Stimulated activated CD8-positive, alpha-beta memory T cell treated with anti-CD3 and anti-CD28 coated beads, Interleukin-7, amount 100 ng/mL, for 4 hours (primary cell): Measurements from ENCODE around the gene NR2C2.
A peak's percentile ranks its signal among the peaks of the same experiment; 100 is the strongest.

Experiments
- DNase-seq, 2 donors: peaks; one replicate each; pipeline ENCODE4 v3.0.0-alpha.2; 2020; ENCODE audit warnings: low read depth in 2 of 2

The NR2C2 gene

DNA sequence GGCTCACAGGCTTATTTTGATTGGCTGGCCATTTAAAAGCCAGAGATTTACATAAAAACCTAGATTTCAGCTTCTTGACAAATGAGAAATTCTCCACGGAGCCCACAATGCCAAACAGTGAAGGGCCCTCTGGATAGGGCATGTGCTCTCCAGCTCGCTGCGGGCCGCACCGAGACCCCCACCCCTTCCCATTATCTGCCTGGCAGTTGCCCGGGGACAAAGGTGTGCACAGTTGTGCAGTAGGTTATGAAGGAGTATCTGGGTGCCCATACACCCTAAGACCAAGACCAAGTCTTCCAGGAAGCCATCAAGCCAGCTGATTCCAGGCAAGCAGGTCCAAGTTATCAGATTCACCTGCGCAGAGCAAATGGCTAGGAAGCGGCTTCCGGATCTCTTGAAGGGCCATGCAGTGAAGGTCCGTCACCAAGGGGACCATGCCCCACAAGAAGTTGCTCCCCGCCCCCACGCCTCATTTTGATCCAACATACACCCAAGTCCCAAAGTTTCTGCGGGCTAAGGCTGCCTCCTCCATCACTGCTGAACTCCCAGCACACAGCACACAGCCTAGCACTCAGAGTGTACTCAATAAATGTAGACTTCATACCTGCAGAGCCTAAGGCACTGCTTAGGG lies 116.4 kb downstream of the NR2C2 start:
- DNase-seq = no peak

DNA sequence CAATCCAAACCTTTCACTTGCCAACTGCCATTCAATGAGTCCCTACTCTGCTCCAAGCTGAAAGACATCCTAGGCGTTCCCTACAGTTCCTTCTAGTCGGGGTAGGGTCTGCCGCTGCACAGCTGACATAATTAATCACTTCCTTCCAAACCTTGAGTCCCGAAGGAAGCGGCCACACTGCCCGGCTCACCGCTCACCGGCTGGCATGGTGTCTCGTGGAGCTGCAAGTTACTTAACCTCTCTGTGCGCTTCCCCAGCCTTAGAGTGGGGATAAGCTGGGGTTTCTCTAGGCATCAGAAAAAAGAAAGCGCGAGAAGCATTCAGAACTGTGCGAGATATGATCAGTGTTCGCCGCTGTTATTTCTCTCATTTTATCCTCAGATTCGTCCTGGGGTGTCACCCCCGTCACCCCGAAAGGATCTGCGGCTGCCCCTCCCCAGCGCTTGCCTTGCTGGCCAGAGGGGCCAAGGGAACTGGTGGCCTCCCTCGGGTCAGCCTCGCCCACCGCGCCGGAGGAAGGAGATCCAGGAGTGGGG lies 117.0 kb downstream of the NR2C2 start:
- no peak for DNase-seq

DNA sequence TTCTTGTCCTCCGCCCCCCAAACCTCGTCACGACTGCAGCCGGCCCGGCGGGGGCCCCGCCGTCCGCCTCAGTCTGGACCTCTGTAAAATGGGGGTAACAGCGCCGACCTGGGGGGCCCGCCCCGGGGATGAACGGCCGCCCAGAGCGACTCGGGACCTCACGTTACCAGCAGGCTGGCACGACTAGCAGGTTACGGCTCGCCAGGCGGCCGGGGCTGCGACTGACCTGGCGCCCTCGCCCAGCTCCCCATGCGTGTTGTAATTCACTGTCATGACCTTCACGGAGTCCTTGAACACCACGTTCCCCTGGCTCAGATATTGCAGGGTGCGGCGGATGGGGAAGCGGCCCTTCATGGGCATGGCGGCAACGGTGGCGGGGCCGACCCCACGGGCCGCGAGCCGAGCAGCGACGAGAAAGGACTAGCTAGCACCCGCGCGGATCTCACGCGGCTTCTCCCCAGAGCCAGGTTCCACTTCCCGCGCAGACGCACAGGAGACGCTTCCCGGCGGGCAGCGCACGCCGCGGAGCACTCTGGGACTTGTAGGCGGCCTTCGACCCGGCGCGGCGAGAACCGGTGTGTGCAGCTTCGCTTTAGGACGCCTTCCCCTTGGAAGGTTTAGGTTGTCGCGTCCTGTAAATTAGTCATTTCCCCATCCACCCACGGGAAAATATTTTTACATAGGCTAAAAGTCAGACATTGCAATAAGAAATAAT lies 117.6 kb downstream of the NR2C2 start, which contains the start of gene MRPS25:
MRPS25 (minus strand) TSS at position 481 of the 715 bp plus-strand sequence; CDS start at position 360, 121 bp downstream.
- peak; percentile 80 to 86 for DNase-seq

DNA sequence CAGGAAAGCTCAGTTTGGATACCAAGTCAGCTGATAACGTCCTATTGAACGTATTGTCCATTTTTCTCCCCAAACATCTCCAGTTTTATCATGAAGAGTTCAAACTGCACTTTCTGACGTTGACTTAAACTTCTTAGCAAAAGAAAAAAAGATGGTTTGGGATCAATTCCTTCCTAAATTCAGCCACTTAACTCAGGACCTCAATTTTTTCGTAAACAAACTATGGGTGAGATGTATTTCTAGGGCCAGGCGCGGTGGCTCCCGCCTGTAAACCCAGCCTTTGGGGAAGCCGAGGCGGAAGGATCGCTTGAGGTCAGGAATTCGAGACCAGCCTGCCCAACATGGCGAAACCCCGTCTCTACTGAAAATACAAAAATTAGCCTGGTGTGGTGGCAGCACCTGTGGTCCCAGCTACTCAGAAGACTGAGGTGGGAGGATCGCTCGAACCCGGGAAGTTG lies 118.2 kb downstream of the NR2C2 start:
- DNase-seq = no peak

DNA sequence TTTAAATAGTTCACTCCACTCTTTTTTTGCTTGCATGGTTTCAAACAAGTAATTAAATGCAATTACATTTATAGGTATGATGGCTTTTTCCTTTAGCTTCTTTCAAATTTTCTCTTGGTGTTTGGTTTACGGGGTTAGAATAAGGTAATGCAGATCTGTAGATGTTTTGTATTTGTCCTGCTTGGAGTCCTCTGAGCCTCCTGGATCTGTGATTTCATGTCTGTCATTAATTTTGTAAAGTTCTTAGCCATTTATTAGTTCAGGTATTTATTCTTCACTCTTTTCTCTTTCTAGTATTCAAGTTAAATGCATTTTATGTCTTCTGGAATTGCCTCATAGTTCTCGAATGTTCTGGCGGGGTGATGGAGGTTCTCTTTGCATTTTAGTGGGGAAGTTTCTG lies 119.1 kb downstream of the NR2C2 start:
- no peak for DNase-seq

DNA sequence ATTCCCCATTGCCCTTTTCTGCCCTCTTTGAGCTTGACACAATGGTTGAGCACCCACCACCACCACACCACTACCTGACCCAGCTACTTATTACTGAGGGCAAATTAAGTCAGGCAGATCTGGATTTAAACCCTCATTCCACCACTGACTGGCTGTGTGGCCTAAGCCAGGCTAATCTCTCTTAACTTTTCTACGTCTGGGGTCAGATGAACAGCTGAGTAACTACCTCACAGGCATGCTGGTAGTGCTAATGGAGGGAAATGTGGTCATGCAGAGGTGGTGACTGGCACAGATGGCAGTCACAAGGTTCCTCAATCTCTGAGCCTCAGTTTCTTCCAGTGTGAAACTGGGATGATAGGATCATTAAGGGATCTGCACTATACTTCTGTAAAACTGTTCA lies 122.1 kb downstream of the NR2C2 start:
- DNase-seq = no peak

DNA sequence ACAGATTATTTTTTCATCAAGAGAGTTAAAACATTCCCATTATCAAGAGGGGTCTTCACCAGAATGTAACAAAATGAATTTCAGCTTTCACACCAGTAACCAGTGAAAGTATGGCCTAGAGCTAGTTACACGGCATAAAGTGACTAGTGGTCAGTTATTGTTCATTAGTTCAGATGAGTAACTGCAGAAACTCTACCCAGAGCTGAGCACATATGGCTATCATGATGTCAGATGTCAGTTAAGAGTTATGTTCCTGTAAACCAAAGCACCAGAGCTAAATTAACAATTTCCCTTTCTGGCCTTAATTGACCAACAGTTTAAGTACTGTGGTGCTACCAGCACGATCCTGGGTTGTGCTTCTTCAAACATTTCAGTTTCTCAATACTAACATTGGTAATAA lies 124.3 kb downstream of the NR2C2 start:
- DNase-seq = no peak

DNA sequence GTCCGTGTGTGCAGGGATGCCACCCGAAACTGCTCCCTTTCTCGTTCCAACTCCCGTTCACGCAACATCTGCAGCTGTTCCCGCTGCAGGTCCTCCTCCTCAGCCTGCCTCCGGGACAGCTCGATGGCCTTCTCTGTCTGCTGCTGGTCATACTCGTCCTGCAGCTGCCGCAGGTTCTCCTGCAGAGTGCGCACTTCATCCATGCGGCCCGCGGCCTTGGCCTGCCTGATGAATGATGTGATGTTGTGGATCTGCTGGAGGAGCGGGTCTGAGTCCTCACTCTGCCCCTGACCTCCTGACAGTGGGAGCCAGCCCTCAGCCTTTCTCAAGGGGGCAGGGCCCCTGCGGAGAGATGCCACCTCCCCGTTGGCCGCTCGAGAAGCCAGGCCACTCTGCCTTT lies 127.1 kb downstream of the NR2C2 start:
- no peak for DNase-seq

DNA sequence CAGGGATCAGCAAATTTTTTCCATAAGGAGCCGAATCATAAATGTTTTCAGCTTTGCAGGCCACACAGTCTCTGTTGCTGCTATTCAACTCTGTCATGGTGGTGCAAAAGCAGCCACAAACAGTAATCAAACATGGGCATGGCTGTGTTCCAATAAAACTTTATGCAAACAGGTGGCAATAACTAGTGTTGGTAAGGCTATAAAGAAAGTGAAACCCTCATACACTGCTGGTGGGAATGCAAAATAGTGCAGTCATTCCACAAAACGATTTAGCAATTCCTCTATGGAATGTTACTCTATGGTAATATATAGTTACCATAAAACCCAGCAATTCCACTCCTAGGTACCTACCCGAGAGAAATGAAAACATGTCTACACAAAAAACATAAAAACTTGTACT lies 131.7 kb downstream of the NR2C2 start:
- DNase-seq = no peak

DNA sequence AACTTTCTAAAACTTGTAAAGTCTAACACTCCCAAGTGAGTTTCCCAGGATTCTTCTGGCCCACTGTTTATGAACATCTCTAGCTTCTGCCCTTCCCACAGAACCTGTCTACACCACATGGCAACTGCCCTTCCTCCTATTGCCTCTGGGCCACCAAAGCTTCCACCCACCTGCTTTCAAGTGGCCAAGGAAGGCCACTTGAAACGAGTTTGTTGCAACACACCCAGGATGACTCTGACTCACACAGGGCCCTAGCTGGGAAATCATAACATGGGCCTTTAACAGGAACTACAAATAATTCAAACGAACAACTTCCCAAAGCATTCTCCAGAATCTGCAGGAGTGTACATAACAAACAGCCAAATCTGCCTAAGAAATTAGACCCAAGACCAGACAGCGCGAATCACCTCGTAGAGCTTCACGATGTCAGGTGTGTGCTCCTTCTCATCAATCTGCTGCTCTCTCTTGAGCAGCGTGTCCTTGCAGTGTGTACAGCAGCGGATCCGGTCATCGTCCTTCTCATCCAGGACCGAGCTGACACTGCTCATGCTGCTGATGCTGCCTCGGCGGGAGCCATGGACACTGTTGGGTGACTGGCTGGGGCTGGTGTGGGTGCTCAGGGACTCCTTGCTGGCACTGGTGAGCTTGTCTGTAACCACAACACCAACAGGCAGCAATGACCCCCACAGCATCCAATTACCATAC lies 134.7 kb downstream of the NR2C2 start:
- DNase-seq = no peak

DNA sequence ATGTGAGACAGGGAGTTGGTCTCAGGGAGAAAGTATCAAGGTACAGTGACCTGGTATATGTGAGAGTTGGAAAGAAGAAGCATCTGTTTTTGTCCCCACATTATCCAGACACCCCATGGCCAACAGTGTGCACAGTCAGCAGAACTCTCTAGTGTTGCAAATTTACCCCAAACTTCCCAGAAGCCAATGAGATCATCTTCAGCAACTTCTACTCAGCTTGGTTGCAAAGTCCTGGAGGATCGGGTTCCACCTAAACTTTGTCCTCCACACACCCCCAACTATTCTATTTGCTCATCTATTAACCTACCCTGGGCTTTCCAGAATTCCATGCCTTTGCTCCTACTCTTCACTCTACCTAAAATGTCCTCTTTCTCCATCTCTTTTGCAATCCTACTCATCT lies 135.9 kb downstream of the NR2C2 start:
- DNase-seq = no peak

DNA sequence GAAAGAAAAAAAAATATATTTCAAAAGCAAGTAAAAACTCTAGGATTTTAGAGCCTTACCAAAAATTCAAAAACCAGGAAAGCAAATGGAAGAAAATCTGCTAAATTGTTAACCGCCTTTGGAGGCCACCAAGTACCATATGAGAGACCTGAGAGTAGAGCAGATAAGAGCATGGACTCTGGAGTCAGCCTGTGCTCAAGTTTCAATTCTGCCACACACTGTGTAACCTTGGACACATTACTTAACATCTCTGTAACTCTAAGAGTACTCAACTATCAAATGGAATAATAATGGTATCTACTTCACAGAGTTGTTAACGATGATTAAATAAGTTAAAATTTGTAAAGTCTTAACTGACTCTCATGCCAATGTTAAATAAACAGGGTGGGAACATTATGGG lies 138.9 kb downstream of the NR2C2 start:
- DNase-seq = no peak

DNA sequence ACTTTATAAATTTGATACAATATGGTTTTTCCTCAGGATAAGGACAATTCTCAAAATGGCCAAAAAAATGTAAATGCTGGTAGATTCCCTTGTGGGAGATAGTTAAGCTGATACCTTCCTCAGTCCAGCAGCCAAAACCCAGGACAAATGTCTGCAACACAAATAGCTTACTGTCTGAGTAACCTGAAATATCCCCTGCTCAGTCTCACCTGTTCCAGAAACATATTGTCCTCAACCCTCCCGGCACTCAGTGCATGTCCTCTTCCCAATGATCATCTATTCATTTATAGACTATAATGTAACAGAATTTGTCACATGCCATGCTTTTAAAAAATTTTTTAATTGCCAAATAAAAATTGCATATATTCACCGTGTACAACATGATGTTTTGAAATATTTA lies 139.3 kb downstream of the NR2C2 start:
- DNase-seq = no peak

DNA sequence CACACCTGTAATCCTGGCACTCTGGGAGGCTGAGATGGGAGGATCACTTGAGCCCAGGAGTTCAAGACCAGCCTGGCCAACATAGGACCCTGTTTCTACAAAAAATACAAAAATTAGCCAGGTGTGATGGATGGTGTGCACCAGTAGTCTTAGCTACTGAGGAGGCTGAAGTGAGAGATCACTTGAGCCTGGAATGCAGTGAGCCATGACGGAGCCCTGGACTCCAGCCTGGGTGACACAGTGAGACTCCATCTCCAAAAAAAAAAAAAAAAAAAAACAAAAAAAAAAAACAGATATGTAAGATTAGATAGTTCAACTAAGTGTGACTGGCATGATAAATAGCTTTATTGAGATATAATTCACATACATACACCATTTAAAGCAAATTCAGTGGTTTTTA lies 141.8 kb downstream of the NR2C2 start:
- DNase-seq = no peak

DNA sequence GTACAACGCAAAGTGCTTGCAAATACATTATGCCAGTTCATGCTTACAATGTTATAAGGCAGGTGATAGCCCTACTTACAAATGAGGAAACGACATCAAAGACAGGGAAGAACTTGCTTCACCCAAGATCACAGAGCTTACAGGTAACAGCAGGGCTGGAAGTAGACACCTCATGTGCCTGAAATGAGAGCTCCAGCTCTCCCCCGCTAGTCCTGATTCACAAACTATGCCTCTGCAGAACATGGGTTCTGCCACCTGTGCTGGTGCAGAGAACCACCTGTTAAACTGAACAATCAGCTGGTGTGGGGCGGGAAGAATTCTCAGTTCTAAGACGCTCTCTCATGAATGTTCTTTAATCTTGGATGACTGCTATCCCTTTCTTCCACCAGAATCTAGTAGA lies 144.2 kb downstream of the NR2C2 start:
- DNase-seq = no peak

DNA sequence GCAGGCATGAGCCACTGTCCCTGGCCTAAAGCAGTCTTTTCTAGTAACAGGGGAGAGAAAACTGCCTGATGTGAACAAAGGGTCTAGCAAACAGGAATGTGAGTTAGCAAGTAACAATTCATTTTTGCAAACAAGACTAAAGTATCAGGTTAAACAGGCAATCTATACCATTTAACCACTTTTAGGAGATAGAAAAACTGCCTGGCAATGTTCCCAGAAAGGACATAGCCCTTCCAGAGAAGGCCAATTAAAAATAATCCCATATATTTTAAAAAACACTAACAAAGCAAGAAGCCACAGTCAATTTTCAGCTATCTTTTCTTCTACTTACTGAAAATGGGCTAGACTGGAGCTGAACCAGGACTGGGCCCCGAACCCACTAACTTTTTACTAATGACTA lies 145.3 kb downstream of the NR2C2 start:
- no peak for DNase-seq

DNA sequence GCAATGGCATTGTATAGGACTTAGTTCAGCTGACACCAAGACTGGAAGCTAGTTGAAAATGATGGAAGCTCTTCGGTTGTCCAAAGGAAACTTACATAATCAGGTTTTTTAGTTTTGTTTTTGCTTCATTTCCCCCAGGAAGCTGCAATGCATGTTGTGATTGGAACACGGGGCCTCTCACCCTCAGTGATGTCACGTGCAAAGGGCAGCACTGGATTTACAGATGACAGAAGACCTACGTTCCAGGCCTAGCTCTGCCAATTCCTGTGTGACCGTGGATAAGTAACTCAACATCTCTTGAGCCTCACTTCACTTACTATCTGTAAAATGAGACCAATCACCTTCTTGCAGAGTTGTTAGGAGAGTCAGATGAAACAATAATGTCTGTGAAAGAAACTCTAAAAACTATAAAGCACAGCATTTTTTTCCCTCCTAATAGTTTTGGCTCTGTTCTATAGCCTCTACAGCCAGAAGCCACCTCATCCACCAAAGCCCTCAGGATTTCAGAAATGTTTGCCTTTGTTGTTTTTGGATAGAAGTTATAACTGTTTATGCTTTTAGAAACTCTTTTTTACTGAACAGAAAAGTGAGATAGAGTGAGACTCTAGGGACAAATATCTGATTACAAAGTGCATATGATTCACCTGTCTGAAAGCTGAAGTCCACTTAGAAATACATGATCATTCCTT lies 146.9 kb downstream of the NR2C2 start:
- no peak for DNase-seq

DNA sequence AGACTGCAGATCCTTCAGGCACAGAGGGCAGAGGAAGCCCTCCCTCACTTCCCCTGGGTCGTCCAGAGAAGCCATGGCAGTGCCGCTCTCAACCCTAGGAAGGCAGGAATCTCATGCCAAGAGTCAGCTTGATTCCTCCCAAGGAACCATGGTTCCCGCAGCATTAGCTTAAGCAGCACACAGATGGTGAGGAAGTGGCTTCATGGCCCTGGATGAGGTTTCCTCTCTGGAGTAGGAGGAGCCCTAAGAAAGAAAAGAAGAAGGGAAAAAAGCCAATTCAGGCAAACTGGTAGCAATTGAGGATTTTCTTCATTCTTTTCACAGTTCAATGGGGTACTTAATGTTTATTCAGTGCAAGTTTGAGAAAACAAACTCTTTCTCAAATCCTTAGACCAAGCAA lies 148.7 kb downstream of the NR2C2 start:
- no peak for DNase-seq

DNA sequence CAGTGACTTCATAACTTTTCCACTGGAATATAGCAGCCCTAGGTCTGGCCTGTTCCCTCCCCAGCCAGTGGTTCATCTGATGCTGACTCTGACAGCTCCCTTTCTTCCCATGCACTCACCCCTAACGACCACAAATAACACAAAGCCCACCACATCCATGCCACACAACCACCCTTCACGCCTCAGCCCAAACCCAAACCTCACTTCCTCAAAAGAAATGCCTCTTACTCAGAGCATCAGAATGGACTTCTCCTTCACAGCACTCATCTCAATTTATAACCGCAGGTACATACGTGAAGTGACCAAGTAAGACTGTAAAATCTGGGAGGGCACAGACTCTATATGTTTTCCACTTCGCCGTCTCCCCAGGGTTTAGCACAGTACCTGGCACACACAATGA lies 150.5 kb downstream of the NR2C2 start:
- DNase-seq = peak; percentile 1 to 12
